GM12864 (cell line): ENCODE data around the gene PRR13.
"Not testable (repeated sequence)": the region's sequence is repeated elsewhere in the genome, so short reads cannot be mapped to it uniquely, and the experiment has no call there.

Experiments used
- DNase-seq: peaks from one replicate; pipeline ENCODE4 v3.0.0-alpha.2; 2011; ENCODE audit warnings: low read depth
- H3K4me3 ChIP-seq: 2 replicates; pipeline ENCODE4 v1.5.1; 2011; ENCODE audit warnings: mild to moderate bottlenecking, low read depth, low read length, control low read depth
- TF ChIP-seq, protein P1 (sequence below): IDR thresholded peaks from 2 replicates; pipeline ENCODE4 v1.5.1; 2011; ENCODE audit warnings: low read depth, mild to moderate bottlenecking, moderate library complexity, low read length, control low read depth, inconsistent platforms; ENCODE audit errors: missing control alignments

The PRR13 gene

DNA sequence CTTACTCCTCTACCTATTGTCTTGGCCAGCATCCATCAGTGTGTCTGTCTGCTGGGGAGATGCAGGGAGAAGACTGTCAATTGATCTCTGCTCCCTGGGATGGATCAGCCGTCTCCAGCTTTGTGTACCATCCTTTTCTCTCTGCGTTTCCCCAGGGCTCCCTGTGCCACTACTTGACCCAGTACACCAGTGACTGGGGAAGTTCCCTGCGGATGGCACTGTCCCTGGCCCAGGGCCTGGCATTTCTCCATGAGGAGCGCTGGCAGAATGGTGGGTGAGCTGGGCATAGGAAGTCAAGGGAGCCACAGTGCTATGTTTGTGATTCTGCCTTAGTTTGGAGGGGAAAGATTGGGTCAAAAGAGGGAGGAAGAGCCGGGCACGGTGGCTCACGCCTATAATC lies 12.8 kb upstream of the PRR13 start:
- TF ChIP-seq, protein P1, sequence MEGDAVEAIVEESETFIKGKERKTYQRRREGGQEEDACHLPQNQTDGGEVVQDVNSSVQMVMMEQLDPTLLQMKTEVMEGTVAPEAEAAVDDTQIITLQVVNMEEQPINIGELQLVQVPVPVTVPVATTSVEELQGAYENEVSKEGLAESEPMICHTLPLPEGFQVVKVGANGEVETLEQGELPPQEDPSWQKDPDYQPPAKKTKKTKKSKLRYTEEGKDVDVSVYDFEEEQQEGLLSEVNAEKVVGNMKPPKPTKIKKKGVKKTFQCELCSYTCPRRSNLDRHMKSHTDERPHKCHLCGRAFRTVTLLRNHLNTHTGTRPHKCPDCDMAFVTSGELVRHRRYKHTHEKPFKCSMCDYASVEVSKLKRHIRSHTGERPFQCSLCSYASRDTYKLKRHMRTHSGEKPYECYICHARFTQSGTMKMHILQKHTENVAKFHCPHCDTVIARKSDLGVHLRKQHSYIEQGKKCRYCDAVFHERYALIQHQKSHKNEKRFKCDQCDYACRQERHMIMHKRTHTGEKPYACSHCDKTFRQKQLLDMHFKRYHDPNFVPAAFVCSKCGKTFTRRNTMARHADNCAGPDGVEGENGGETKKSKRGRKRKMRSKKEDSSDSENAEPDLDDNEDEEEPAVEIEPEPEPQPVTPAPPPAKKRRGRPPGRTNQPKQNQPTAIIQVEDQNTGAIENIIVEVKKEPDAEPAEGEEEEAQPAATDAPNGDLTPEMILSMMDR, result no peak
- no peak overlapping the region for H3K4me3 ChIP-seq
- DNase-seq, result no peak

DNA sequence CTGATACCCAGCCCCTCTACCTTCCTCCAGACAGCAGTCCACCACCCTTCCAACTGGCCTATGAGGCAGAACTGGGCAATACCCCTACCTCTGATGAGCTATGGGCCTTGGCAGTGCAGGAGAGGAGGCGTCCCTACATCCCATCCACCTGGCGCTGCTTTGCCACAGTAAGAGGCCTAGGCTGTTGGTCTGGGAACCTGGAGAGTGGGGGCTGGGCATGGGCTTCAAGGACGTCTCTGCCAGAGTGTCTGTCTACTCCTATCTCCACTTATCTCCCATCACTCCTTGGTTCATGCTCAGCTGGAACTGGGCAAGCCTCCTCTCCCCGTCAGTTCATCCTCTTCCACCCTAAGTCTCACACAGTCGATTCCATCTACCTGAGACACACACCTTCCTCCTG lies 11.4 kb upstream of the PRR13 start:
- DNase-seq, result no peak
- TF ChIP-seq, protein P1, result no peak
- no peak overlapping the region for H3K4me3 ChIP-seq

DNA sequence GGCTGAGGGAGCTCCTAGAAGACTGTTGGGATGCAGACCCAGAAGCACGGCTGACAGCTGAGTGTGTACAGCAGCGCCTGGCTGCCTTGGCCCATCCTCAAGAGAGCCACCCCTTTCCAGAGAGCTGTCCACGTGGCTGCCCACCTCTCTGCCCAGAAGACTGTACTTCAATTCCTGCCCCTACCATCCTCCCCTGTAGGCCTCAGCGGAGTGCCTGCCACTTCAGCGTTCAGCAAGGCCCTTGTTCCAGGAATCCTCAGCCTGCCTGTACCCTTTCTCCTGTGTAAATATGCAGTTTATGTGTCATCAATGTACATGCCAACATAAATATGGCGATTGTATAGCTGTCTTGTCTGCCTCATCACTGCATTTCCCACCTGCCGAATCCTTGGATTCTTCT lies 10.3 kb upstream of the PRR13 start:
- no peak for DNase-seq
- H3K4me3 ChIP-seq, result no peak overlapping the region
- TF ChIP-seq, protein P1, result no peak

DNA sequence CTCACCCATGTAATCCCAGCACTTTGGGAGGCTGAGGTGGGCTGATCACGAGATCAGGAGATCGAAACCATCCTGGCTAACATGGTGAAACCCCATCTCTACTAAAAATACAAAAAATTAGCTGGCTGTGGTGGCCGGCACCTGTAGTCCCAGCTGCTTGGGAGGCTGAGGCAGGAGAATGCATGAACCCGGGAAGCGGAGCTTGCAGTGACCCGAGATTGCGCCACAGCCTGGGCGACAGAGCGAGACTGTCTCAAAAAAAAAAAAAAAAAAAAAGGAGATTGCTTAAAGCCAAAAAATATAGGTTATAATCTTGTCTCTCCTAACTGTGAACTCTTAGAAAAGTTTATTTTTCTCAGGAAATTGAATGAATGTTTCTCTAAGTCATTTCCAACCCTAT lies 6.2 kb upstream of the PRR13 start:
- DNase-seq, H3K4me3 ChIP-seq: not testable (repeated sequence)

DNA sequence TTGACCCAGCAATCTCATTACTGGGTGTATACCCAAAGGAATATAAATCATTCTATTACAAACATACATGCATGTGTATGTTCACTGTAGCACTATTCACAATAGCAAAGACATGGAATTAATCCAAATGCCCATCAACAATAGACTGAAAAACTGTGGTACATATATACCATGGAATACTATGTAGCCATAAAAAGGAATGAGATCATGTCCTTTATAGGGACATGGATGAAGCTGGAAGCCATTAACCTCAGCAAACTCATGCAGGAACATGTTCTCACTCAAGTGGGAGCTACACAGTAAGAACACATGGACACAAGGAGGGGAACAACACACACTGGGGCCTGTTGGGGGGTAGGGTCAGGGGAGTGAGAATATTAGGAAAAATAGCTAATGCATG lies 2.0 kb upstream of the PRR13 start:
- not testable (repeated sequence) for H3K4me3 ChIP-seq, DNase-seq

DNA sequence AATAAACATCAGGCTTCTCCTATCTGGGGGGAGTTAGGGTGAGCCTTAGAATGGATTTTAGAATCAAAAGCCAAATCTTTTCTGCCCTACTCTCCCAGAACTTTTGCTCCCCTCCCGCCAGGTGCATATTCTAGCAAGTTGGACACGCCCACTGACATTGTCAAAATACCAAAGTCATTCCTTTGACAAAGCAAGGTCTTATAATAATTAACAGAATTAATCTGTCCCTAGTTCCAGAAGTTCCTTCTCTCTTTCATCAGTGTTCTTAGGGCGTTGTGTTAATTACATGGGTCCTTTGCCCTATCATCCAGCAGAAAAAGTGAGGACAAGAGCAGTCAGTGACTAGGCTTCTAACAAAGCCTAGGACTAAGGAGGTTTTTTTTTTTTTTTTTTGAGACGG lies 2.4 kb downstream of the PRR13 start:
- DNase-seq, result no peak
- no peak overlapping the region for H3K4me3 ChIP-seq
- TF ChIP-seq, protein P1, result no peak

DNA sequence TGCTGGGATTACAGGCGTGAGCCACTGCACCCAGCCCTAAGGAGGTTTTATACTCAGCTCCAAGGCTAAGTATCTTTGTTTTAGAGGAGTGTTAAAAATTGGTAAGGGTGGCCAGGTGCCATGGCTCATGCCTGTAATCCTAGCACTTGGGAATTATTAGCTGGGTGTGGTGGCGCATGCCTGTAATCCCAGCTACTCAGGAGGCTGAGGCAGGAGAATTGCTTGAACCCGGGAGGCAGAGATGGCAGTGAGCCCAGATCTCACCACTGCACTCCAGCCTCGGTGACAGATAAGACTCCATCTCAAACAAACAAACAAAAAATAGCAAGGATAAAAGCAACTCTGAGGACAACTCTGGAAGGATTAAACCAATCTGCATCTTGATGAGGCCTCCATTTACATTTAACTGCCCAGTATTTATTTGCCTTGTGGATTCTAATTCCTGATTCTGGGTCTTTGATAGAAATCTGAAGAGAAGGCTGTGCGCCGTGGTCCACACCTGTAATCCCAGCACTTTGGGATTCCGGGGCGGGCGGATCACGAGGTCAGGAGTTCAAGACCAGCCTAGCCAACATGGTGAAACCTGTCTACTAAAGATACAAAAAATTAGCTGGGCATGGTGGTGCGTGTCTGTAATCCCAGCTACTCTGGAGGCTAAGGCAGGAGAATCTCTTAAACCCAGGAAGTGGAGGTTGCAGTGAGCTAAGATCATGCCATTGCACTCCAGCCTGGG lies 3.2 kb downstream of the PRR13 start:
- DNase-seq, H3K4me3 ChIP-seq: not testable (repeated sequence)

DNA sequence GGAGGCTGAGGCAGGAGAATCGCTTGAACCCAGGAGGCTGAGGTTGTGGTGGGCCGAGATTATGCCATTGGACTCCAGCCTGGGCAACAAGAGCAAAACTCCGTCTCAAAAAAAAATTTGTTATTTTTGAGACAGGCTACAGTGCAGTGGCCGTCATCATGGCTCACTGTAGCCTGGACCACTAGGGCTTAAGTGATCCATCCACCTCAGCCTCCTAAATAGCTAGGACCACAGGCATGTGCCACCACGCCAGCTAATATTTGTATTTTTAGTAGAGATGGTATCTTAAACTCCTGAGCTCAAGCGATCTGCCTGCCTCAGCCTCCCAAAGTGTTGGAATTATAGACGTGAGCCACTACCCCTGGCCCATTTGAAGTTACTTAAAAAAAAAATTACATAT lies 9.4 kb downstream of the PRR13 start:
- TF ChIP-seq, protein P1, result no peak
- no peak for DNase-seq
- H3K4me3 ChIP-seq, result no peak overlapping the region
